Natural killer cell (primary cell): ENCODE data around the gene SMARCB1. TPM values are rescaled to one million over a fixed set of nuclear protein-coding genes. Genes with fewer than 3 reads are reported as not detected.

ENCODE experiments used
- ATAC-seq, 3 donors: fragments of 150-1000 bp in 2 of 3; fragments of 200-7000 bp in 1 of 3; cut with Tn5 transposase; 1 replicate in 1 of 3; 2 replicates in 2 of 3; pipeline ENCODE4 v1.10.0; 2021; ENCODE audit warnings: mild to moderate bottlenecking in 2 of 3, moderate library complexity in 2 of 3
- DNase-seq, 2 donors: peaks; one replicate each; pipeline versions ENCODE4 v3.0.0 to v3.0.0-alpha.2; 2013 to 2021; ENCODE audit warnings: mixed read lengths in 1 of 2
- H3K27ac ChIP-seq: one replicate; pipeline ENCODE4 v1.5.1; 2013; ENCODE audit warnings: mild to moderate bottlenecking, low read length
- H3K27me3 ChIP-seq: one replicate; pipeline ENCODE4 v1.6.1; 2013; ENCODE audit warnings: low read length; ENCODE audit not compliant: control insufficient read depth, insufficient read depth
- H3K36me3 ChIP-seq: one replicate; pipeline ENCODE4 v1.6.1; 2013; ENCODE audit warnings: low read length; ENCODE audit not compliant: control insufficient read depth, insufficient read depth
- H3K4me1 ChIP-seq: one replicate; pipeline ENCODE4 v1.6.1; 2013; ENCODE audit warnings: low read length; ENCODE audit not compliant: control insufficient read depth, insufficient read depth
- H3K4me3 ChIP-seq: one replicate; pipeline ENCODE4 v1.5.1; 2013; ENCODE audit warnings: low read length
- H3K9me3 ChIP-seq: one replicate; pipeline ENCODE4 v1.6.1; 2013; ENCODE audit warnings: low read length; ENCODE audit not compliant: control insufficient read depth, insufficient read depth
- H3K27ac Mint-ChIP-seq, 2 donors: one replicate each; pipeline ENCODE4 v1.8.0; 2022; ENCODE audit warnings: mild to moderate bottlenecking in 2 of 2, mixed read lengths in 2 of 2, moderate library complexity in 1 of 2
- H3K27me3 Mint-ChIP-seq, 2 donors: one replicate each; pipeline ENCODE4 v1.8.0; 2022; ENCODE audit warnings: low read depth in 2 of 2, mixed read lengths in 2 of 2
- H3K36me3 Mint-ChIP-seq: one replicate; pipeline ENCODE4 v1.8.0; 2022; ENCODE audit warnings: mixed read lengths
- H3K4me1 Mint-ChIP-seq, 2 donors: one replicate each; pipeline ENCODE4 v1.8.0; 2022; ENCODE audit warnings: mixed read lengths in 2 of 2
- H3K4me3 Mint-ChIP-seq: one replicate; pipeline ENCODE4 v1.8.0; 2022; ENCODE audit warnings: mild to moderate bottlenecking, moderate library complexity, mixed read lengths
- H3K9me3 Mint-ChIP-seq, 2 donors: one replicate each; pipeline ENCODE4 v1.8.0; 2022; ENCODE audit warnings: mixed read lengths in 2 of 2
- CTCF ChIP-seq: fragments of 200-600 bp; IDR thresholded peaks from one replicate; pipeline ENCODE4 v1.8.0; 2022; ENCODE audit warnings: antibody characterized with exemption
- WGBS: methylation state at CpG from one replicate; pipeline ENCODE4 v1.1.7; 2013; ENCODE audit warnings: missing lambda C conversion rate; ENCODE audit not compliant: insufficient coverage; 5-methylcytosine and 5-hydroxymethylcytosine counted together
- intact Hi-C: fragments of 100-400 bp; cut with micrococcal nuclease; formaldehyde crosslinking; loops from one replicate; pipeline ENCODE4 v1.14.2; 2022
- total RNA-seq, 4 donors: library from RNA; stranded (reverse); fragments of 120-200 nt in 1 of 4; gene quantifications; one replicate each; pipeline versions ENCODE4 v1.2.3 to v1.2.4, GENCODE V29; 2013 to 2022

SMARCB1 gene
- total RNA-seq, 3 donors from 2014 or later (not counting 1 experiment from before 2014, with no cell fraction given) = 56.3 to 76.9 (median 69.8) TPM

- ATAC-seq (no peak), DNase-seq (no peak)
- Mint-ChIP-seq H3K9me3 (no peaks in the 10 kb centered on the region), H3K27ac (peak overlapping the region in 1 of 2 donors; percentile 0), H3K36me3 (no peaks in the 10 kb centered on the region), H3K4me3 (no peak overlapping the region), H3K4me1 (peaks cover 22 to 24% of the 10 kb centered on the region in 2 donors), H3K27me3 (no peaks in the 10 kb centered on the region)
- 90% methylated on average over 20 of the region's 20 CpGs for WGBS
- Histone ChIP-seq H3K27me3 (no peaks in the 10 kb centered on the region), H3K4me3 (no peak overlapping the region), H3K4me1 (peaks cover 66% of the 10 kb centered on the region), H3K36me3 (no peaks in the 10 kb centered on the region), H3K27ac (no peak overlapping the region), H3K9me3 (no peaks in the 10 kb centered on the region)
- intact Hi-C loops = no loop called here
- TF ChIP-seq CTCF = no peak
Measured at GRCh38 chr22:23841736-23842445, 55.1 kb downstream of the SMARCB1 start.

- H3K9me3 ChIP-seq = no peaks in the 10 kb centered on the region
- no peak overlapping the region for H3K4me3 ChIP-seq
- H3K27ac ChIP-seq = no peak overlapping the region
- DNase-seq (no peak), ATAC-seq (no peak)
- intact Hi-C loops = no loop called here
- H3K36me3 ChIP-seq = no peaks in the 10 kb centered on the region
- H3K27me3 ChIP-seq = no peaks in the 10 kb centered on the region
- peaks cover 62% of the 10 kb centered on the region for H3K4me1 ChIP-seq
- H3K36me3 Mint-ChIP-seq = no peaks in the 10 kb centered on the region
- H3K9me3 Mint-ChIP-seq = no peaks in the 10 kb centered on the region
- no peak for TF ChIP-seq CTCF
- H3K27ac Mint-ChIP-seq = no peak overlapping the region
- H3K4me1 Mint-ChIP-seq = peaks cover 22 to 24% of the 10 kb centered on the region in 2 donors
- no peaks in the 10 kb centered on the region for H3K27me3 Mint-ChIP-seq
- H3K4me3 Mint-ChIP-seq = no peak overlapping the region
- WGBS = 64% methylated on average over 4 of the region's 4 CpGs
Measured at GRCh38 chr22:23842599-23842998, 55.8 kb downstream of the SMARCB1 start.

GRCh38 chr22:23844739-23845202 lies 58.0 kb downstream of the SMARCB1 start:
- Mint-ChIP-seq H3K4me3 (no peak overlapping the region), H3K27ac (no peak overlapping the region)
- no peak for TF ChIP-seq CTCF

More at GRCh38 chr22:23844739-23845202, 58.0 kb downstream of the SMARCB1 start:
- no peak for DNase-seq
- Mint-ChIP-seq H3K4me1 (peaks cover 3 to 12% of the 10 kb centered on the region in 2 donors), H3K27me3 (no peaks in the 10 kb centered on the region), H3K36me3 (no peaks in the 10 kb centered on the region), H3K9me3 (no peaks in the 10 kb centered on the region)
- Histone ChIP-seq H3K36me3 (no peaks in the 10 kb centered on the region), H3K9me3 (no peaks in the 10 kb centered on the region), H3K27me3 (no peaks in the 10 kb centered on the region), H3K27ac (peak overlapping the region; percentile 51), H3K4me1 (peaks cover 51% of the 10 kb centered on the region), H3K4me3 (no peak overlapping the region)
- no peak for ATAC-seq
- intact Hi-C loops = loop anchor here (5.0 kb wide), 3 partner anchors 77 to 302 kb away; partner anchors contain the start of gene CHCHD10
- 71% methylated on average over 8 of the region's 8 CpGs for WGBS
